Cardiac septum (tissue), 1 donor: ENCODE data around the gene PRKCA. TPM values are rescaled to one million over a fixed set of nuclear protein-coding genes. Genes with fewer than 3 reads are reported as not detected.
"Not testable (repeated sequence)": the region's sequence is repeated elsewhere in the genome, so short reads cannot be mapped to it uniquely, and the experiment has no call there.

Experiments used
- DNase-seq: peaks from one replicate; pipeline ENCODE4 v3.0.0-alpha.2; 2020; ENCODE audit warnings: low spot score
- intact Hi-C: fragments of 100-400 bp; cut with DNase I; formaldehyde crosslinking; loops from one replicate; pipeline ENCODE4 v1.14.0; 2022
- total RNA-seq: library from RNA; stranded (reverse); fragmentation: NEBNext Ultra II Directional; extraction: Animal tissue kit (Norgen Biotek cat#: 25700); gene quantifications from one replicate; pipeline ENCODE4 v1.2.1, GENCODE V29; 2021
- donor health status: DM: no; HTN: no; CAD: no.

PRKCA gene
- total RNA-seq, 1 donor from 2014 or later = 15.0 TPM

DNA sequence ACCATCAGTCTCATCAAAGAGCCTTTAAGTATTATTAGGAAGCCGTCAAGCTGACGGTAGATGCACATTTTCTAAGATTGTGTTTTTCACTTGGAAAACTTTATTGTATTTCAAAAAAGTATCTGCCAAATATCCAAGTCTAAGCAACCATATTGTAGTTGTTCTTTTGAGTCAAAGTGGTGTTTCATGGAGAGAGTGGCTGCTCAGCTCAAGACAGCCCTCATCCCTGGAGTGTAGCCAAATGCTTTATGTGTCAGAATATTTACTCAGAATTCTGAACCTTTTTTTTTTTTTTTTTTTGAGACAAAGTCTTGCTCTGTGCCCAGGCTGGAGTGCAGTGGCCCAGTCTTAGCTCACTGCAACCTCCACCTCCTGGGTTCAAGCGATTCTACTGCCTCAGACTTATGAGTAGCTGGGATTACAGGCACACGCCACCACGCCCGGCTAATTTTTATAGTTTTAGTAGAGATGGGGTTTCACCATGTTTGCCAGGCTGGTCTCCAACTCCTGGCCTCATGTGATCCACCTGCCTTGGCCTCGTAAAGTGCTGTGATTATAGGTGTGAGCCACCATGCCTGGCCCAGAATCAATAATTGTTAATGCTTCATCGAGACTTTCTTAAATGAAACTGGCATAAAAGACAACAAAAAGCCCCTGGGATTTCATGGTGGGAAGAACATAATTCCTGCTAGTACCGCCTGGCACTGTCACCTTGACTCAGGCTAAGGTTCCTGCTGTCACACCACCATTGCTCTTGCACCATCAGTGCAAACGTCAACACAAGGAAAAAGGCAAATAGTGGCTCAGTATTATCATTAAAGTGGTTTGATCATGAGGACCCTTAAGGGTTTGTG is 45.5 kb downstream of the PRKCA start:
- intact Hi-C loops = no loop called here
- DNase-seq = no peak

DNA sequence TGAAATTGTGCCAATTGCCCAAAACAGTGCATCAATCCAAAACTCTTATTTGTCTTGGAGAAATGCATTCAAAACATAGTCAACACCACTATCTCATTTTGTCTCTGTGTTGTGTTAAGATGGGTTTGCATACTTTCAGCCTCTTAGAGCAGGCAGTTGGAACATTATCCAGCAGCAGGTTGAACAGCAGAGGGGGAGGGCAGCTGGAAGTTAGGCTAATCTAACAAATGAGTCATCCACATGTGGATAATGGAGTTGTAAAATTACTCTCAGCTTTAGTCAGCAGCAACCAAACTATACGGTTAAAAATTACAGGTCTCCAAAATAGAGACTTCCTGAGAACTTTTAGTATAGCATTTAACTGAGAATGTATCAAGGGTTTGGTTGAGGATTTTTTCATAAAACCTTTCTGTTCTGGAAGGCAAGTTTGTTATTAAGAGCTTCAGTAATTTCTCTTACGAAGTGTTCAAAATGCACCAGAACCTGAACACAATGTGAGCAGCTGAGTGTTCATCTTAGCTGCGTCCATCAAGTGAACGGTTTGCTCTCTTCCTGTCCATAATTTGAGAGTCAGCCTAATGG is 46.3 kb downstream of the PRKCA start:
- no peak for DNase-seq
- intact Hi-C loops = no loop called here

- intact Hi-C loops = no loop called here
- DNase-seq = no peak
Measured at GRCh38 chr17:66349521-66350254, 47.3 kb downstream of the PRKCA start.

DNA sequence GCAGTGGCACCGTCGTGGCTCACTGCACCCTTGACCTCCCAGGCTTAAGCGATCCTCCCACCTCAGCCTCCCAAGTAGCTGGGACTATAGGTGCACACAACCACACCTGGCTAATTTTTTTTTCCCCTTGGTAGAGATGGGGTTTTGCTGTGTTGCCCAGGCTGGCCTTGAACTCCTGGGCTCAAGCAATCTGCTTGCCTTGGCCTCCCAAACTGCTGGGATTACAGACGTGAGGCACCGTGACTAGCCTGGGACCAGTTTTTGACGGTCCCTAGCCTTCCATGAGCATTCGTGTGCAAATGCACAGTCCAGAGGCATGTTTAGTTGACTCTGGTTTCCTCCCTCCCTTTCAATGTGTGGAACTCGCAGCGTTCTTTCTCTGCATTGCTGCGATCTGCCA is 48.2 kb downstream of the PRKCA start:
- intact Hi-C loops, DNase-seq: not testable (repeated sequence)

- no peak for DNase-seq
- intact Hi-C loops = no loop called here
Measured at GRCh38 chr17:66351033-66351432, 48.6 kb downstream of the PRKCA start.

- DNase-seq = no peak
- intact Hi-C loops = no loop called here
Measured at GRCh38 chr17:66351701-66352100, 49.3 kb downstream of the PRKCA start.

DNA sequence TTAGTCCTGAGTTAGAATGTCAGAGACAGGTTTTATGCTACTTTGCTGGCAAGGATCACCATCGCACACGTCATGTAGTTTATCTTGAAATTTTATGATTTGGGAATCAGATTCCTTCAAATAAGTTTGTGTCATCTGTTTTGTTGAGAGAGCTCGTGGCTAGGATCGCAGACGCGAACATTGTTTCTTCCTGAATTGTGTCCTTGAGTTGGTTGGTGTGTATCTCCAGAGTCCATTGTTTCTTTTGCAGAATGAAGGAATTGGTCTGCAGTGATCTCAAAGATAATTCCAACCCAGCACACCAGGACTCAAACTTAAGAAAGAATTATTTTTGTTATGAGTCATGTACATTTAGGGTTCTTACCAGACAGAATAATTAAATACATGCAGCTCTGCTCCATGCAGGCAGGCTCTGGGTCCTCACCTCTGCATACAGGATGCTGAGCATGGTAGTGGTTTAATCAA is 51.6 kb downstream of the PRKCA start:
- intact Hi-C loops = no loop called here
- no peak for DNase-seq

DNA sequence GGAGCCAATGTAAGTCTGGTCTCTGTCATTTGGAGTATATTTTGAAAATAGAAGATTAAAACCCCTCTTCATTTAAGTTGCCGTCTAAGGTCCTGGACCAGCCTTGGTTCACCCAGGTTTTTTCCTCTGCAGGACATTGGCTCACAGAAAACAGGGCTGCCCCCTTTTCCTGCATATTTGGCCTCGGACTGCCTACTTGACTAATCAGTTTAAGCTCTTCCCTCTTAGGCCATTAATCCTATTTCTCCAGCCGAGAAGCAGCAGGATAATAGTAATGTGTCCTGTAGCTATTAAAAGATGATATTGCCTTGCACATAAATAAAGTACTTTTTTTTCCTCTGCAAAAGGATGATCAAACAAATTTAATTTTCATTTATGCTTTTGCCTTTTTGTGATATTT is 52.1 kb downstream of the PRKCA start:
- DNase-seq = no peak
- intact Hi-C loops = no loop called here

DNA sequence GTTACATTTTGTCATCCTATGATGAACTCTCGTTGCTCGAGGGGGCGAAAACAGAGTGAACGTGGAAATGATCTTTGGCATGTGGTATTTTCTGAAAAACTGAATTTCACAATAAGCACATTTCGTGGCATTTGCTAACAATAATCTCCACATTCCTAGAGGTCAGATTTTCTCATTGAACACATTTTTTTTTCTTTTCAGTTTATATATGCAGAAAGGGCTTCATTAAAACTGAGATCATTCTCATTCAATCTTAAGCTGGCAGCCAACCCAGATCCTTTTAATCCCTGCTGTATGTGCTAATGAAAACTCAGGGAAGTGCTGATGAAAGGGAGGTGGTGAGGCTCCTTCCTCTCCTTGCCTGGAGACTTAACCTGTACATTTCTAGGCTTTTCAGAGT is 52.6 kb downstream of the PRKCA start:
- intact Hi-C loops = no loop called here
- no peak for DNase-seq

GRCh38 chr17:66355510-66355909 is 53.1 kb downstream of the PRKCA start:
- intact Hi-C loops = no loop called here
- no peak for DNase-seq

GRCh38 chr17:66357037-66357436 is 54.6 kb downstream of the PRKCA start:
- intact Hi-C loops = no loop called here
- no peak for DNase-seq

DNA sequence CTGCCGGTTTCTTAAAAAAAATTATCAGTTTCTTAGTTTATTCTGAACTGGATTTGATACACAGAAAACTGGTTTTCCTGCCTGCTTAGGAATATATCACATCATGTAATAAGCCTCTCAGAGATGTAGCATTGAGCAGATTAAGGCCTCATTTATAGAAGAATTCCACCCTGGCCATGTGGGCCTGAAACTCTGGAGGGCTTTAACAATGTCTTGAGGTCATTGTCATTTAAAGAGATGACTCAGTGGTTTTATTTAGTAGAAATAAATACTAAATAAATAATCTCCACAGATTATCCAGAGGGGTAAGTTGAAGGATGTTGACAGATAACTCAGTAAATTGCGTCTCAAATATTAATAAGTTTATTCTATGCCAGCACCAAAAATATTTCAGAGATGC is 56.9 kb downstream of the PRKCA start:
- DNase-seq = no peak
- intact Hi-C loops = no loop called here

- intact Hi-C loops, DNase-seq: not testable (repeated sequence)
Measured at GRCh38 chr17:66360961-66361565, 58.6 kb downstream of the PRKCA start.

DNA sequence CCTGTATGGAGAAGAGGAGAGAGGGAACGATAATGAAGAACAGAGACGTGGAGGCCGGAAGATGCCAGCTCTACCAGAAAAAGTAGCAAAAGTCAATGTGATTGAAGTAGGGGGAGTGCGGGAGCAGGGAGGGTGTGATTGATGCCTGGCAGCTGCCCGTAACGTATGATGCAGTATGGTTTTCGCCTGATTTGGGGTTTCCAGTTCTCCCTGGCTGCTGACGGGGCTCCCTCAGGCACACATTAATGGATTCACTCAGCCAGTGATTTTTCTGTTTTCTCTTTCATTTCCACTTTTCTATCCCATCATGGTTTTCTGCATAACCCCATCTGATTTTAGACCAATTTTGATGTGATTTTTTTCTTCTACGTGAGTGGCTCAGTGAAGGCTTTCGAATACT is 62.1 kb downstream of the PRKCA start:
- intact Hi-C loops = no loop called here
- DNase-seq = no peak

GRCh38 chr17:66364990-66365490 is 62.6 kb downstream of the PRKCA start:
- intact Hi-C loops = no loop called here
- DNase-seq = no peak

DNA sequence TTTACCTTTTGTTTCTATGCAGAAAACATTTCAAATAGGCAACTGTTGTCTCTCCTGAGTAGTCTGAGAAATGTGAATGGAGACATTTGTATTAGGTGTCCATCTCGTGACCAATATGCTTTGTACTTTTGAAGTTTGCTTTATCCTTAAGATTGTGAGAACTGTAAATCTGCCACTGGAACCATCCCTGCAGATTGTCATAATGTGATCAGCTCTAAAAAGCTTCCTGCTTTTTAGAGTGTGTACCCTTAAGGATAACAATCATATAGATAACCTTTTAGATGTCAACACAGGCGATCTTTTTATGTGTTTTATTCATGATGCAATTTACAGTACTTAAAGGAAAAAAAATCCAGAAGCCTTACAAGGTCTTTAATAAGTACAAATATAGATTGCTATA is 63.5 kb downstream of the PRKCA start:
- DNase-seq = no peak
- intact Hi-C loops = no loop called here

DNA sequence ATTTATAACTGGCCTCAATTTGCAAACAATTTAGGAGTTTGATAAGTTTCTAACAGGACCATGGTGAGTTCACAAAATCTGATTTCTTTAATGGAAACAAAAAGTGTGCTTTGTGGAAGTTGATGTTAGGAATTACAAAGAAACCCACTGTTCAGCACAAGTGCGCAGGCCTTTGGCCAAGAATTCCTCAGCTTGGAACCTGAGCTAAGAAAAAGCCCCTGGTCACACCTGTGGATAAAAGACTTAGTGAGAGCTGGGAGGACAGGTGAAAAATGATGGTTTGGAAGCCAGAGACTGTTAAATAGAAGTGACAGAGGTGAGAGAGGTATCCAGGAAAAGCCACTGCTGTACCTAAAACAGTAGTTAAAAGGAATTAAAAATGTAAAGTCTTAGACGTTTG is 64.7 kb downstream of the PRKCA start:
- intact Hi-C loops = no loop called here
- no peak for DNase-seq

- DNase-seq = no peak
- intact Hi-C loops = no loop called here
Measured at GRCh38 chr17:66369830-66370229, 67.4 kb downstream of the PRKCA start.

GRCh38 chr17:66371561-66371960 is 69.1 kb downstream of the PRKCA start:
- no peak for DNase-seq
- intact Hi-C loops = no loop called here

DNA sequence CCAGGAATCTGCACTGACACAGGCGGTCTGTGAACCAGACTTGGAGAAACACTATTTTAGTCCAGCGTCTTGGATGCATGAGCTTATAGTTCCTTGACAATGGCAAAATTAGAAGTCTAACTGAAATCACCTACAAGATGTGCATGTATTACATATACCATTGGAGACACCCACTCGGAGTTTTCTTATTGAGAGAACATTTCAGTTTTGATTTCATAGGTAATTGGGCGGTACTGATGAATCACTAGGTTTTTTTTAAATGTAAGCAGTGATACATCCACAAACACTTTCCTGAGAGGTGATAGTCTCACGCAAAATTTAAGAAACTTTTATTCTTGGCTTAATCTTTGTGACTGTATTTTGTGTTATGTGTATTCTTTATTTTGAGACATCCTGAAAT is 69.8 kb downstream of the PRKCA start:
- intact Hi-C loops = no loop called here

More for the DNA sequence above, 69.8 kb downstream of the PRKCA start:
- DNase-seq = no peak
